ENCODE measurements around the gene SP8.

Gene SP8

GRCh38 chr7:20797042-20797461 is 10.4 kb upstream of the SP8 start:
- Histone ChIP-seq H3K36me3 (no peaks in the 10 kb centered on the region), H3K27me3 (peaks cover 82 to 94% (median 90%) of the 10 kb centered on the region in 11 experiments), H3K4me3 (peak overlapping the region; percentile 59 to 76 (median 65); a peak in 19 of 20 replicates), H4K20me1 (peaks cover 0 to 70% (median 27%) of the 10 kb centered on the region in 11 experiments; a peak in 15 of 22 replicates), H3K4me2 (peak overlapping the region; percentile 74 to 99 (median 91)), H3K4me1 (peaks cover 7 to 14% (median 8%) of the 10 kb centered on the region in 10 experiments), H3K27ac (no peak overlapping the region), H3K9ac (0 out of 22 replicates have a peak overlapping the region, but pooled peaks of 3 of the 11 experiments have one; percentile 58 to 69 (median 65)), H3K9me3 (replicated peaks in 1 of 11) (peaks cover 0 to 18% (median 9%) of the 10 kb centered on the region in 11 experiments; a peak in 14 of 22 replicates)
- no peak for TF ChIP-seq Cebpa-rat (IDR thresholded peaks at IDR 0.05)

- peaks cover 87 to 99% (median 95%) of the 10 kb centered on the region in 11 experiments for H3K27me3 ChIP-seq
- peak overlapping the region in 2 of 10 experiments; percentile 60 to 65; a peak in 3 of 20 replicates for H3K4me3 ChIP-seq
- peak overlapping the region in 3 of 11 experiments; percentile 95 to 99 (median 97); a peak in 4 of 22 replicates for H3K4me2 ChIP-seq
- no peak overlapping the region for H3K27ac ChIP-seq
- peaks cover 7 to 14% (median 8%) of the 10 kb centered on the region in 10 experiments for H3K4me1 ChIP-seq
- H3K9ac ChIP-seq: no peak overlapping the region
- H3K9me3 ChIP-seq (replicated peaks in 1 of 11): peaks cover 0 to 18% (median 9%) of the 10 kb centered on the region in 11 experiments; a peak in 14 of 22 replicates
- peaks cover 0 to 74% (median 29%) of the 10 kb centered on the region in 11 experiments; a peak in 16 of 22 replicates for H4K20me1 ChIP-seq
- no peak for TF ChIP-seq Cebpa-rat (IDR thresholded peaks at IDR 0.05)
- H3K36me3 ChIP-seq: no peaks in the 10 kb centered on the region
Measured at GRCh38 chr7:20796500-20796899, 9.8 kb upstream of the SP8 start.

GRCh38 chr7:20795881-20796280 is 9.2 kb upstream of the SP8 start:
- Histone ChIP-seq H3K27ac (no peak overlapping the region), H3K36me3 (no peaks in the 10 kb centered on the region), H3K4me1 (peaks cover 7 to 19% (median 8%) of the 10 kb centered on the region in 10 experiments), H3K9ac (no peak overlapping the region), H3K9me3 (replicated peaks in 1 of 11) (peaks cover 0 to 18% (median 9%) of the 10 kb centered on the region in 11 experiments; a peak in 14 of 22 replicates), H3K27me3 (peaks cover 93 to 100% (median 99%) of the 10 kb centered on the region in 11 experiments), H4K20me1 (peaks cover 0 to 80% (median 35%) of the 10 kb centered on the region in 11 experiments; a peak in 17 of 22 replicates), H3K4me2 (no peak overlapping the region), H3K4me3 (no peak overlapping the region)
- TF ChIP-seq Cebpa-rat (IDR thresholded peaks at IDR 0.05): no peak

- no peak overlapping the region for H3K4me2 ChIP-seq
Measured at GRCh38 chr7:20795361-20795760, 8.7 kb upstream of the SP8 start.

GRCh38 chr7:20794676-20795075 is 8.0 kb upstream of the SP8 start:
- Histone ChIP-seq H3K27me3 (peaks cover 99 to 100% (median 100%) of the 10 kb centered on the region in 11 experiments), H3K9me3 (replicated peaks in 1 of 11) (peaks cover 0 to 18% (median 9%) of the 10 kb centered on the region in 11 experiments; a peak in 14 of 22 replicates), H3K4me3 (no peak overlapping the region), H4K20me1 (peaks cover 0 to 87% (median 37%) of the 10 kb centered on the region in 11 experiments; a peak in 17 of 22 replicates), H3K36me3 (no peaks in the 10 kb centered on the region), H3K4me1 (peaks cover 7 to 20% (median 8%) of the 10 kb centered on the region in 10 experiments), H3K27ac (no peak overlapping the region), H3K9ac (no peak overlapping the region), H3K4me2 (no peak overlapping the region)
- TF ChIP-seq Cebpa-rat (IDR thresholded peaks at IDR 0.05): no peak

More at GRCh38 chr7:20795361-20795760, 8.7 kb upstream of the SP8 start:
- TF ChIP-seq Cebpa-rat (IDR thresholded peaks at IDR 0.05): no peak
- Histone ChIP-seq H3K36me3 (no peaks in the 10 kb centered on the region), H4K20me1 (peaks cover 0 to 85% (median 37%) of the 10 kb centered on the region in 11 experiments; a peak in 17 of 22 replicates), H3K9me3 (replicated peaks in 1 of 11) (peaks cover 0 to 18% (median 9%) of the 10 kb centered on the region in 11 experiments; a peak in 14 of 22 replicates), H3K27me3 (peaks cover 99 to 100% (median 100%) of the 10 kb centered on the region in 11 experiments), H3K9ac (no peak overlapping the region), H3K4me3 (no peak overlapping the region), H3K27ac (no peak overlapping the region), H3K4me1 (peaks cover 7 to 20% (median 8%) of the 10 kb centered on the region in 10 experiments)

- Histone ChIP-seq H3K4me2 (no peak overlapping the region), H3K27me3 (peaks cover 99 to 100% (median 100%) of the 10 kb centered on the region in 11 experiments)
- no peak for TF ChIP-seq Cebpa-rat (IDR thresholded peaks at IDR 0.05)
Measured at GRCh38 chr7:20793694-20794394, 7.2 kb upstream of the SP8 start.

GRCh38 chr7:20793248-20793647 is 6.6 kb upstream of the SP8 start:
- no peak overlapping the region for H3K4me2 ChIP-seq
- peaks cover 99 to 100% (median 100%) of the 10 kb centered on the region in 11 experiments for H3K27me3 ChIP-seq
- H3K36me3 ChIP-seq: no peaks in the 10 kb centered on the region
- H4K20me1 ChIP-seq: peaks cover 0 to 90% (median 39%) of the 10 kb centered on the region in 11 experiments; a peak in 17 of 22 replicates
- no peak overlapping the region for H3K4me3 ChIP-seq
- peaks cover 7 to 20% (median 8%) of the 10 kb centered on the region in 10 experiments for H3K4me1 ChIP-seq
- no peak overlapping the region for H3K9ac ChIP-seq
- no peak overlapping the region for H3K27ac ChIP-seq
- no peak for TF ChIP-seq Cebpa-rat (IDR thresholded peaks at IDR 0.05)
- H3K9me3 ChIP-seq (replicated peaks in 1 of 11): peaks cover 0 to 18% (median 9%) of the 10 kb centered on the region in 11 experiments; a peak in 14 of 22 replicates

More at GRCh38 chr7:20793694-20794394, 7.2 kb upstream of the SP8 start:
- no peak overlapping the region for H3K4me3 ChIP-seq
- H3K4me1 ChIP-seq: peaks cover 7 to 20% (median 8%) of the 10 kb centered on the region in 10 experiments
- no peaks in the 10 kb centered on the region for H3K36me3 ChIP-seq
- H3K9me3 ChIP-seq (replicated peaks in 1 of 11): peaks cover 0 to 18% (median 9%) of the 10 kb centered on the region in 11 experiments; a peak in 14 of 22 replicates
- peaks cover 0 to 90% (median 40%) of the 10 kb centered on the region in 11 experiments; a peak in 17 of 22 replicates for H4K20me1 ChIP-seq
- no peak overlapping the region for H3K9ac ChIP-seq
- no peak overlapping the region for H3K27ac ChIP-seq

- Histone ChIP-seq H4K20me1 (peaks cover 0 to 94% (median 31%) of the 10 kb centered on the region in 11 experiments; a peak in 16 of 22 replicates), H3K27me3 (peaks cover 100% of the 10 kb centered on the region in 11 experiments), H3K9me3 (replicated peaks in 1 of 11) (peaks cover 3 to 29% (median 16%) of the 10 kb centered on the region in 11 experiments; a peak in 19 of 22 replicates), H3K27ac (no peak overlapping the region), H3K9ac (no peak overlapping the region), H3K4me2 (peak overlapping the region in 2 of 11 experiments; percentile 7 to 43; a peak in 3 of 22 replicates), H3K4me1 (peaks cover 0 to 12% (median 0%) of the 10 kb centered on the region in 10 experiments; a peak in 5 of 20 replicates), H3K4me3 (peak overlapping the region in 1 of 10 experiments; percentile 29; a peak in 2 of 20 replicates), H3K36me3 (no peaks in the 10 kb centered on the region)
- no peak for TF ChIP-seq Cebpa-rat (IDR thresholded peaks at IDR 0.05)
Measured at GRCh38 chr7:20791538-20792434, 5.1 kb upstream of the SP8 start.
